GM12878 (cell line): ENCODE results near the gene MYBPC2. TPM values are rescaled to one million over a fixed set of nuclear protein-coding genes. Genes with fewer than 3 reads are reported as not detected.

Experiments used
- ATAC-seq: fragments of 200-7000 bp; cut with Tn5 transposase; 3 replicates; pipeline ENCODE4 v1.9.1; 2020; ENCODE audit warnings: mild to moderate bottlenecking, moderate library complexity
- BruUV-seq: library from RNA; stranded (reverse); fragments of 400-500 nt; replicated peaks from 2 replicates; lab custom pipeline; 2021; lab: Mats Ljungman, UMichigan
- CTCF ChIA-PET: fragments of 300-600 bp; sonication (Branson Sonifier 250); formaldehyde crosslinking; extraction: SDS; loops from one replicate; lab custom pipeline; 2021; ENCODE audit warnings: inconsistent platforms; lab: Yijun Ruan, JAX
- POLR2A ChIA-PET: fragments of 350-600 bp; formaldehyde crosslinking; extraction: SDS; loops from one replicate; lab custom pipeline; 2021; ENCODE audit warnings: inconsistent platforms; lab: Charles Lee
- RAD21 ChIA-PET: fragments of 300-600 bp; sonication (Branson Sonifier 250); formaldehyde crosslinking; loops from one replicate; lab custom pipeline; 2023; ENCODE audit warnings: antibody characterized with exemption; ENCODE audit not compliant: unreplicated experiment; lab: Charles Lee
- SMC1A ChIA-PET: fragments of 300-600 bp; sonication (Branson Sonifier 250); formaldehyde crosslinking; loops from one replicate; lab custom pipeline; 2023; ENCODE audit not compliant: unreplicated experiment, uncharacterized antibody; lab: Charles Lee
- DNase-seq: peaks from one replicate; pipeline ENCODE4 v3.0.0-alpha.2; 2011; ENCODE audit warnings: low read depth, low spot score
- FAIRE-seq: peaks from 3 replicates; lab custom pipeline; 2011; peaks lifted over from hg19 to GRCh38; lab: Jason Lieb, UNC
- H2AFZ ChIP-seq: 2 replicates; pipeline ENCODE4 v1.6.0; 2011; ENCODE audit warnings: low read depth, low read length, control low read depth; ENCODE audit not compliant: control insufficient read depth
- H3K27ac ChIP-seq: 2 replicates; pipeline ENCODE4 v1.5.1; 2011; ENCODE audit warnings: control low read depth; ENCODE audit not compliant: control insufficient read depth, insufficient read depth
- H3K27me3 ChIP-seq, 2 experiments: replicated peaks in 1 of 2; 2 replicates each; pipeline versions ENCODE4 v1.6.0 to v1.6.1; 2011; ENCODE audit warnings: low read length in 1 of 2; ENCODE audit not compliant: control insufficient read depth in 2 of 2, insufficient read depth in 2 of 2
- H3K36me3 ChIP-seq, 2 experiments: 2 replicates each; pipeline ENCODE4 v1.5.1; 2011; ENCODE audit warnings: low read length in 1 of 2; ENCODE audit not compliant: control insufficient read depth in 2 of 2, insufficient read depth in 2 of 2
- H3K4me1 ChIP-seq: 2 replicates; pipeline ENCODE4 v1.6.1; 2011; ENCODE audit warnings: mild to moderate bottlenecking, low read length, moderate library complexity, mixed read lengths; ENCODE audit not compliant: control insufficient read depth, insufficient read depth
- H3K4me2 ChIP-seq: 2 replicates; pipeline ENCODE4 v1.6.0; 2011; ENCODE audit warnings: control low read depth; ENCODE audit not compliant: control insufficient read depth, insufficient read depth
- H3K4me3 ChIP-seq: fragments of 200-600 bp; sonication (generic); 2 replicates; pipeline ENCODE4 v1.5.1; 2016
- H3K79me2 ChIP-seq: 2 replicates; pipeline ENCODE4 v1.6.0; 2011; ENCODE audit warnings: low read length; ENCODE audit not compliant: control insufficient read depth, insufficient read depth
- H3K9ac ChIP-seq: 2 replicates; pipeline ENCODE4 v1.8.0; 2011; ENCODE audit warnings: low read length, control low read depth, mixed read lengths; ENCODE audit not compliant: control insufficient read depth, insufficient read depth
- H3K9me3 ChIP-seq: replicated peaks from 3 replicates; pipeline ENCODE4 v1.5.1; 2011; ENCODE audit warnings: mild to moderate bottlenecking, low read length; ENCODE audit not compliant: control insufficient read depth, insufficient read depth
- H4K20me1 ChIP-seq: 2 replicates; pipeline ENCODE4 v1.6.0; 2011; ENCODE audit not compliant: control insufficient read depth, insufficient read depth
- BCL3 ChIP-seq: IDR thresholded peaks from 2 replicates; pipeline ENCODE4 v1.6.1; 2011; ENCODE audit warnings: borderline replicate concordance, low read depth, mild to moderate bottlenecking, moderate library complexity, low read length; ENCODE audit not compliant: insufficient read depth, poor library complexity, severe bottlenecking
- CEBPB ChIP-seq, 2 experiments: fragments of 150-350 bp in 1 of 2; IDR thresholded peaks; 2 replicates each; pipeline ENCODE4 v1.6.1; 2012 to 2014; ENCODE audit warnings: low read depth in 2 of 2, low read length in 2 of 2, borderline replicate concordance in 1 of 2, inconsistent platforms in 1 of 2
- CREB1 ChIP-seq: IDR thresholded peaks from 2 replicates; pipeline ENCODE4 v1.6.1; 2012; ENCODE audit warnings: low read depth, mild to moderate bottlenecking, inconsistent platforms
- GATAD2B ChIP-seq: fragments of 450-650 bp; conservative IDR thresholded peaks from 2 replicates; pipeline ENCODE4 v1.6.1; 2017; ENCODE audit warnings: low read depth, mild to moderate bottlenecking, moderate library complexity
- KAT2A ChIP-seq: conservative IDR thresholded peaks from 2 replicates; pipeline ENCODE4 v1.6.1; 2011; ENCODE audit warnings: low read depth, low read length; ENCODE audit not compliant: control insufficient read depth
- RUNX3 ChIP-seq: IDR thresholded peaks from 2 replicates; pipeline ENCODE4 v1.6.1; 2012; ENCODE audit warnings: low read length, inconsistent platforms
- TAF1 ChIP-seq: IDR thresholded peaks from 2 replicates; pipeline ENCODE4 v1.6.1; 2011; ENCODE audit warnings: mild to moderate bottlenecking, low read depth, low read length, borderline replicate concordance
- ZBTB40 ChIP-seq: fragments of 450-650 bp; IDR thresholded peaks from 2 replicates; pipeline ENCODE4 v1.6.1; 2016; ENCODE audit warnings: mild to moderate bottlenecking, moderate library complexity, borderline replicate concordance
- WGBS: methylation state at CpG from one replicate; pipeline ENCODE4 v1.1.6; 2016; ENCODE audit warnings: low lambda C conversion rate; ENCODE audit not compliant: insufficient replicate concordance, insufficient coverage; ENCODE audit errors: missing lambda C conversion rate; 5-methylcytosine and 5-hydroxymethylcytosine counted together
- in situ Hi-C: fragments of 300-500 bp; cut with MboI; formaldehyde crosslinking; loops from 9 replicates; pipeline ENCODE4 v1.14.3; 2018; ENCODE audit warnings: mixed read lengths
- intact Hi-C: fragments of 100-400 bp; cut with micrococcal nuclease; formaldehyde crosslinking; loops from one replicate; pipeline ENCODE4 v1.14.2; 2022; ENCODE audit not compliant: unreplicated experiment
- polyA plus RNA-seq, 11 experiments: library from polyadenylated mRNA; depleted of rRNA in 4 of 11; unstranded in 6 of 11; stranded (reverse) in 5 of 11; fragments of >200 nt; fragmentation: Nextera tagmentation in 4 of 11; fragmentation: Illumina TruSeq in 1 of 11; extraction: Ambion mirVana in 4 of 11; extraction: Trizol in 1 of 11; gene quantifications; 1 replicate in 1 of 11; 2 replicates in 10 of 11; pipeline versions ENCODE4 v1.2.1 to v1.2.3, GENCODE V29; 2011 to 2016; ENCODE audit warnings: inconsistent platforms in 2 of 11, missing spikeins in 2 of 11, low read depth in 1 of 11
- total RNA-seq, 4 experiments: library from RNA; depleted of rRNA in 3 of 4; stranded (reverse); fragments of >200 nt in 3 of 4; fragmentation: Illumina TruSeq in 1 of 4; extraction: Trizol in 1 of 4; gene quantifications; 2 replicates each; pipeline versions ENCODE4 v1.2.1 to v1.2.3, GENCODE V29; 2013 to 2021
- TF ChIP-seq, protein P1 (sequence below): IDR thresholded peaks from 2 replicates; pipeline ENCODE4 v1.6.1; 2011; ENCODE audit warnings: mild to moderate bottlenecking, low read depth, low read length, moderate library complexity; ENCODE audit not compliant: insufficient replicate concordance

MYBPC2 gene
- total and polyA plus RNA-seq, 10 of the 15 experiments (the other 5 are each of a cell fraction or from before 2014, with no cell fraction given): 0.09 to 2.6 (median 0.61) TPM

DNA sequence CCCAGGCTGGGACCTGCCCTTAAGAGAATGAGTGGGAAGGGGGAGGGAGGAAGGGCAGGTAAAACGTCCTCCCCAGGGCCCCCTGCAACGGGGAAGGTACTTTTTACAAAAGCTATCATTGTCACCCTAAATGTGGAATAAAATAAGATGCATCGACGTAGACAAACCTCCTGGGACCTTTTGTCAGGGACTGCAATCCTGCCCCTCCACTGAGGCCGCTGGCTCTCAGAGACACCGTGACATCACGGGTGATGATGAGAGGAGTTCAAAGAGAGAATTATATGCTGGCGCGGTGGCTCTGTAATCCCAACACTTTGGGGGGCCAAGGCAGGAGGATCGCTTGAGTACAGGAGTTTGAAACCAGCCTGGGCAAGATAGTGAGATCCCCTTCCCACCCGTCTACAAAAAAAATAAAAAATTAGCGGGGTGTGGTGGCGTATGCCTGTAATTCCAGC is 1.8 kb upstream of the MYBPC2 start (continued):
- peak; percentile 63 for TF ChIP-seq BCL3

DNA sequence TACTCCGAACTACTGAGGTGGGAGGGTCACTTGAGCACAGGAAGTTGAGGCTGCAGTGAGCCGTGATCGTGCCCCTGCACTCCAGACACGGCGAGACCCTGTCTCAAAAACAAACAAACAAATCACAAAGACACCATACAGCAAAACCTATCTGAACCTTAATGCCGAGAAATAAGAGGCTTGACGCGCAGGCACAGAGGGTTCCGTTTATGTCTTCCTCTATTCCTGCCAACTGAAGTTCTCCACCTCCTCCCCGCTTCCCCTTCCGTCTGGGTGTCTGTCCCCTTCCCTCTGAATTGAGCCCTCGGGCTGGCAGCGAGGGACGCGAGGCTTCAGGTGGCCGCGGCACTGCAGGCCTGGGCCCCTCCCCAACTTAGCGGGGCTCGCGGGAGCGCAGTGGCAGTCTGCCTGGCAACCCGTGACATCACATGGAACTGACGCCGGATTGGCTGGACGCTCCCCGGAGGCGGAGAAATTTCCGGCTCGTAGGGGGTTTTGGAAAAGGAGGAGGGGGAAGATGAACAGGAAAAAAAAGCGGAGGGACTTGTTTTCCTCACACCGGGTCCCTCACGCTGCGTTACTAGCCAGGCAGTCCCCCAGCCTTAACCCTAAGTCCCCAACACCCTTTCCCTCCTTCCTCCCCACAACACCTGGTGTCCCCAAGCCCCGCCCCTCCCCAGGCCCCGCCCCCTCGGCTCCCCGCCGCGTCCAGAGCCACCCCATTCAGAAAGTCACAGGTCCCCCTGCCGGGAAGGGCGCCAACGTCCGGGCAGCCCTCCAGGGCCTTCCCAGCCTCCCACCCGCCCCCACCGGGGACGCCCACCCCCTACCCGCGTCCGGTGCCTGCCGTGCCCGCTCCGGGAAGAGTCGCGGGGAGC is 1.1 kb upstream of the MYBPC2 start:
- Histone ChIP-seq H3K36me3 (no peaks in the 10 kb centered on the region; a peak in 1 of 4 replicates), H3K4me2 (peak overlapping the region; percentile 100), H3K27me3 (peaks cover 0 to under 1% of the 10 kb centered on the region in 2 experiments; a peak in 1 of 4 replicates), H3K79me2 (no peaks in the 10 kb centered on the region), H3K9me3 (no peaks in the 10 kb centered on the region), H3K9ac (peak overlapping the region; percentile 77), H3K27ac (peak overlapping the region; percentile 82), H2AFZ (peak overlapping the region; percentile 90), H3K4me1 (peaks cover 58% of the 10 kb centered on the region), H3K4me3 (peak overlapping the region; percentile 57; the same call in 1 of the 2 replicates), H4K20me1 (no peaks in the 10 kb centered on the region)
- TSS peak; percentile 97 for BruUV-seq
- ChIA-PET POLR2A (interaction anchor here (0.7 to 4.2 kb wide), 7 partner anchors 11 to 74 kb away, joined by 3 to 26 read pairs (median 4); partner anchors contain the start of genes NR1H2 and SPIB), CTCF (interaction anchor here (0.6 to 1.7 kb wide), 6 partner anchors 9 to 74 kb away, joined by 3 to 9 read pairs (median 4); partner anchors contain the start of gene NAPSA), RAD21 (interaction anchor here (0.6 to 2.3 kb wide), 8 partner anchors 13 to 75 kb away, joined by 3 to 7 read pairs (median 3); partner anchors contain the start of genes NR1H2 and SPIB), SMC1A (interaction anchor here (0.8 to 1.6 kb wide), 9 partner anchors 9 to 967 kb away, joined by 3 to 5 read pairs (median 3); no protein-coding TSS in a partner anchor)
- FAIRE-seq: peak; percentile 66
- in situ Hi-C loops (no loop called here), intact Hi-C loops (loop anchor here (2.0 to 5.0 kb wide), 3 partner anchors 13 to 84 kb away; partner anchors contain the start of gene SPIB)
- peak; percentile 61 for DNase-seq
- peak; percentile 86 for ATAC-seq
- whole genome bisulfite sequencing: under 1% methylated on average over 33 of the region's 54 CpGs
- peak; percentile 11 for TF ChIP-seq BCL3
- TF ChIP-seq, protein P1, sequence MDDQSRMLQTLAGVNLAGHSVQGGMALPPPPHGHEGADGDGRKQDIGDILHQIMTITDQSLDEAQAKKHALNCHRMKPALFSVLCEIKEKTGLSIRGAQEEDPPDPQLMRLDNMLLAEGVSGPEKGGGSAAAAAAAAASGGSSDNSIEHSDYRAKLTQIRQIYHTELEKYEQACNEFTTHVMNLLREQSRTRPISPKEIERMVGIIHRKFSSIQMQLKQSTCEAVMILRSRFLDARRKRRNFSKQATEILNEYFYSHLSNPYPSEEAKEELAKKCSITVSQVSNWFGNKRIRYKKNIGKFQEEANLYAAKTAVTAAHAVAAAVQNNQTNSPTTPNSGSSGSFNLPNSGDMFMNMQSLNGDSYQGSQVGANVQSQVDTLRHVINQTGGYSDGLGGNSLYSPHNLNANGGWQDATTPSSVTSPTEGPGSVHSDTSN: peak; percentile 1
- TF ChIP-seq CREB1: peak; percentile 97
- no peak for TF ChIP-seq KAT2A
- peak; percentile 3; the same call in 1 of the 2 replicates for TF ChIP-seq TAF1
- TF ChIP-seq RUNX3: peak; percentile 54; the same call in 1 of the 2 replicates
- peak in 1 of 2 experiments; percentile 83; a peak in 1 of 4 replicates for TF ChIP-seq CEBPB (IDR thresholded peaks at IDR 0.05; ENCODE audit: borderline replicate concordance in 1 of 2, low read depth in 2 of 2, low read length in 2 of 2)
- peak; percentile 44; the same call in 1 of the 2 replicates for TF ChIP-seq ZBTB40
- TF ChIP-seq GATAD2B: peak; percentile 54; the same call in 1 of the 2 replicates
